K562 (cell line): ENCODE data around the gene ARID3C. TPM values are rescaled to one million over a fixed set of nuclear protein-coding genes. Genes with fewer than 3 reads are reported as not detected.

Source experiments
- ATF2 ChIP-seq: sonication (generic); formaldehyde crosslinking; IDR thresholded peaks from 2 replicates; pipeline ENCODE4 v1.8.1; 2022; ENCODE audit warnings: missing genetic modification reagents
- BDP1 ChIP-seq: IDR thresholded peaks from 3 replicates; pipeline ENCODE4 v1.6.1; 2011; ENCODE audit not compliant: insufficient read length, insufficient read depth
- BMI1 ChIP-seq: fragments of 150-350 bp; IDR thresholded peaks from 2 replicates; pipeline ENCODE4 v1.6.1; 2014; ENCODE audit warnings: low read length
- CEBPB ChIP-seq: fragments of 450-650 bp; IDR thresholded peaks from 2 replicates; pipeline ENCODE4 v1.6.1; 2016; ENCODE audit warnings: missing genetic modification characterization, missing compliant biosample characterization
- CREM ChIP-seq: IDR thresholded peaks from 2 replicates; pipeline ENCODE4 v1.6.1; 2014; ENCODE audit warnings: antibody characterized with exemption, low read depth
- DPF2 ChIP-seq: fragments of 450-650 bp; IDR thresholded peaks from 2 replicates; pipeline ENCODE4 v1.6.1; 2016
- EWSR1 ChIP-seq: fragments of 450-650 bp; IDR thresholded peaks from 2 replicates; pipeline ENCODE4 v1.6.1; 2018; ENCODE audit warnings: borderline replicate concordance, mild to moderate bottlenecking, low read depth, moderate library complexity; ENCODE audit not compliant: partially characterized antibody
- FIP1L1 ChIP-seq: fragments of 200-400 bp; formaldehyde crosslinking; IDR thresholded peaks from 2 replicates; pipeline ENCODE4 v1.6.1; 2018; ENCODE audit warnings: mild to moderate bottlenecking, low read depth, low read length; ENCODE audit not compliant: poor library complexity, severe bottlenecking
- FOXP1 ChIP-seq: sonication (generic); formaldehyde crosslinking; IDR thresholded peaks from 2 replicates; pipeline ENCODE4 v1.8.0; 2022; ENCODE audit warnings: mild to moderate bottlenecking, missing genetic modification reagents
- FUS ChIP-seq: fragments of 200-400 bp; formaldehyde crosslinking; optimal IDR thresholded peaks from 2 replicates; pipeline ENCODE3; 2017; ENCODE audit warnings: low read depth, low read length
- MCM3 ChIP-seq: fragments of 450-650 bp; IDR thresholded peaks from 2 replicates; pipeline ENCODE4 v1.6.1; 2016
- MYNN ChIP-seq, 2 experiments: sonication (generic); formaldehyde crosslinking in 1 of 2; IDR thresholded peaks; 2 replicates each; pipeline versions ENCODE4 v1.5.0 to v1.6.1; 2016 to 2020; ENCODE audit warnings: antibody characterized with exemption in 1 of 2, missing genetic modification reagents in 1 of 2
- NFIX ChIP-seq: fragments of 250-450 bp; sonication (Bioruptor Pico); IDR thresholded peaks from 2 replicates; pipeline ENCODE4 v1.4.0; 2020; ENCODE audit warnings: low read depth, mild to moderate bottlenecking, moderate library complexity
- POLR2B ChIP-seq: fragments of 450-650 bp; IDR thresholded peaks from 2 replicates; pipeline ENCODE4 v1.6.1; 2018; ENCODE audit warnings: low read depth; ENCODE audit not compliant: partially characterized antibody
- POLR2H ChIP-seq: IDR thresholded peaks from 2 replicates; pipeline ENCODE4 v1.6.1; 2016; ENCODE audit warnings: missing genetic modification characterization, low read depth, mild to moderate bottlenecking, control low read depth, missing compliant biosample characterization, moderate library complexity
- POU5F1 ChIP-seq: fragments of 150-350 bp; IDR thresholded peaks from 2 replicates; pipeline ENCODE4 v1.6.1; 2014; ENCODE audit warnings: borderline replicate concordance, low read length, low read depth, mild to moderate bottlenecking; ENCODE audit not compliant: partially characterized antibody
- PPARD ChIP-seq: fragments of 250-450 bp; sonication (Bioruptor Pico); IDR thresholded peaks from 2 replicates; pipeline ENCODE4 v1.8.0; 2022; ENCODE audit warnings: inconsistent platforms, mild to moderate bottlenecking, moderate library complexity
- PRMT5 ChIP-seq: sonication (generic); formaldehyde crosslinking; IDR thresholded peaks from 2 replicates; pipeline ENCODE4 v1.5.0; 2020; ENCODE audit warnings: missing genetic modification reagents
- SMARCA4 ChIP-seq: fragments of 450-650 bp; IDR thresholded peaks from 2 replicates; pipeline ENCODE4 v1.6.1; 2016
- SREBF2 ChIP-seq: sonication (generic); formaldehyde crosslinking; IDR thresholded peaks from 2 replicates; pipeline ENCODE4 v1.4.0; 2020; ENCODE audit warnings: mild to moderate bottlenecking, missing genetic modification reagents
- SUPT5H ChIP-seq: fragments of 450-650 bp; IDR thresholded peaks from 2 replicates; pipeline ENCODE4 v1.6.1; 2016
- TAF1 ChIP-seq: IDR thresholded peaks from 2 replicates; pipeline ENCODE4 v1.6.1; 2011; ENCODE audit warnings: mild to moderate bottlenecking, low read length, moderate library complexity; ENCODE audit not compliant: insufficient read depth, control insufficient read depth, severe bottlenecking; ENCODE audit errors: extremely low read depth
- XRCC4 ChIP-seq: IDR thresholded peaks from one replicate; pipeline ENCODE4 v1.6.1; 2011; ENCODE audit not compliant: insufficient read depth, insufficient read length; ENCODE audit errors: extremely low read depth
- ZNF165 ChIP-seq: fragments of 250-450 bp; sonication (Bioruptor Pico); IDR thresholded peaks from 2 replicates; pipeline ENCODE4 v1.4.0; 2020; ENCODE audit warnings: borderline replicate concordance
- ZNF197 ChIP-seq: fragments of 200-800 bp; sonication (Bioruptor generic); IDR thresholded peaks from 2 replicates; pipeline ENCODE4 v1.6.1; 2016; ENCODE audit warnings: low read depth, missing genetic modification characterization, missing compliant biosample characterization
- ZNF444 ChIP-seq: fragments of 250-450 bp; sonication (Bioruptor Pico); IDR thresholded peaks from 2 replicates; pipeline ENCODE4 v1.4.0; 2020; ENCODE audit warnings: mild to moderate bottlenecking, moderate library complexity
- ZNF583 ChIP-seq: fragments of 250-450 bp; sonication (Bioruptor Pico); IDR thresholded peaks from 2 replicates; pipeline ENCODE4 v1.4.0; 2020
- polyA plus RNA-seq, 8 experiments: library from polyadenylated mRNA; depleted of rRNA in 4 of 8; stranded (reverse) in 5 of 8; unstranded in 3 of 8; fragments of >200 nt; fragmentation: Nextera tagmentation in 2 of 8; fragmentation: Illumina TruSeq in 1 of 8; extraction: Ambion mirVana in 2 of 8; extraction: Trizol in 1 of 8; gene quantifications; 2 replicates each; pipeline versions ENCODE4 v1.2.1 to v1.2.3, GENCODE V29; 2011 to 2014; ENCODE audit warnings: inconsistent platforms in 1 of 8, missing spikeins in 1 of 8
- total RNA-seq, 7 experiments: library from RNA; depleted of rRNA in 6 of 7; stranded (reverse); fragments of >200 nt in 6 of 7; fragmentation: Illumina TruSeq in 2 of 7; extraction: Trizol in 2 of 7; gene quantifications; 2 replicates each; pipeline versions ENCODE4 v1.2.1 to v1.2.3, GENCODE V29; 2011 to 2021; ENCODE audit warnings: low replicate concordance in 1 of 7
- TF ChIP-seq, protein P1 (sequence below): fragments of 450-650 bp; IDR thresholded peaks from 2 replicates; pipeline ENCODE4 v1.6.1; 2017; ENCODE audit warnings: antibody characterized with exemption

Gene ARID3C
- total and polyA plus RNA-seq, 9 of the 15 experiments (the other 6 are each of a cell fraction or from before 2014, with no cell fraction given): not detected

GRCh38 chr9:34646211-34647083, 17.6 kb upstream of the ARID3C start, which contains the start of gene GALT (continued):
- no peak for TF ChIP-seq POLR2B
- TF ChIP-seq BDP1: no peak
- no peak for TF ChIP-seq ZNF197 (CRISPR knock-in tag)
- no peak for TF ChIP-seq DPF2
- no peak for TF ChIP-seq POLR2H
- no peak for TF ChIP-seq SREBF2 (CRISPR knock-in tag)
- no peak for TF ChIP-seq PRMT5 (CRISPR knock-in tag)
- TF ChIP-seq TAF1: no peak
- TF ChIP-seq SUPT5H: peak; percentile 57; the same call in 1 of the 2 replicates
- no peak for TF ChIP-seq CREM
- peak; percentile 30 for TF ChIP-seq FIP1L1
- no peak for TF ChIP-seq ZNF444 (CRISPR knock-in tag)
- no peak for TF ChIP-seq POU5F1
- no peak for TF ChIP-seq SMARCA4
- no peak for TF ChIP-seq ZNF583 (CRISPR knock-in tag)
- TF ChIP-seq MYNN (IDR thresholded peaks at IDR 0.05): no peak
- no peak for TF ChIP-seq MYNN (CRISPR knock-in tag; IDR thresholded peaks at IDR 0.05)
- TF ChIP-seq BMI1: no peak
- TF ChIP-seq ZNF165 (CRISPR knock-in tag): no peak
- TF ChIP-seq NFIX (CRISPR knock-in tag): no peak
- no peak for TF ChIP-seq CEBPB (tag)
- TF ChIP-seq ATF2: no peak
- TF ChIP-seq EWSR1: no peak
- TF ChIP-seq, protein P1, sequence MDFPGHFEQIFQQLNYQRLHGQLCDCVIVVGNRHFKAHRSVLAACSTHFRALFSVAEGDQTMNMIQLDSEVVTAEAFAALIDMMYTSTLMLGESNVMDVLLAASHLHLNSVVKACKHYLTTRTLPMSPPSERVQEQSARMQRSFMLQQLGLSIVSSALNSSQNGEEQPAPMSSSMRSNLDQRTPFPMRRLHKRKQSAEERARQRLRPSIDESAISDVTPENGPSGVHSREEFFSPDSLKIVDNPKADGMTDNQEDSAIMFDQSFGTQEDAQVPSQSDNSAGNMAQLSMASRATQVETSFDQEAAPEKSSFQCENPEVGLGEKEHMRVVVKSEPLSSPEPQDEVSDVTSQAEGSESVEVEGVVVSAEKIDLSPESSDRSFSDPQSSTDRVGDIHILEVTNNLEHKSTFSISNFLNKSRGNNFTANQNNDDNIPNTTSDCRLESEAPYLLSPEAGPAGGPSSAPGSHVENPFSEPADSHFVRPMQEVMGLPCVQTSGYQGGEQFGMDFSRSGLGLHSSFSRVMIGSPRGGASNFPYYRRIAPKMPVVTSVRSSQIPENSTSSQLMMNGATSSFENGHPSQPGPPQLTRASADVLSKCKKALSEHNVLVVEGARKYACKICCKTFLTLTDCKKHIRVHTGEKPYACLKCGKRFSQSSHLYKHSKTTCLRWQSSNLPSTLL: no peak
- TF ChIP-seq MCM3: no peak
- TF ChIP-seq FUS: no peak
- TF ChIP-seq PPARD (CRISPR knock-in tag): no peak
- TF ChIP-seq FOXP1 (CRISPR knock-in tag): 0 out of 2 replicates have a peak, but pooled peaks have one; percentile 45
- no peak for TF ChIP-seq XRCC4
